MM.1S (cell line): ENCODE measurements around the gene PREP.

Experiments
- DNase-seq: peaks from one replicate; pipeline ENCODE4 v3.0.0-alpha.2; 2015
- H2AFZ ChIP-seq: fragments of 300-600 bp; sonication (generic); 2 replicates; pipeline ENCODE4 v1.6.0; 2016; ENCODE audit warnings: antibody characterized with exemption, low read length
- H3F3A ChIP-seq: fragments of 300-600 bp; sonication (generic); 2 replicates; pipeline ENCODE4 v1.6.1; 2016; ENCODE audit warnings: mild to moderate bottlenecking, antibody characterized with exemption, low read length, moderate library complexity, mixed read lengths; ENCODE audit not compliant: insufficient read depth
- H3K27ac ChIP-seq: fragments of 300-600 bp; sonication (generic); 2 replicates; pipeline ENCODE4 v1.5.1; 2016; ENCODE audit warnings: mild to moderate bottlenecking, low read length
- H3K27me3 ChIP-seq: fragments of 300-600 bp; sonication (generic); replicated peaks from 2 replicates; pipeline ENCODE4 v1.6.0; 2016; ENCODE audit warnings: low read length; ENCODE audit not compliant: insufficient read depth
- H3K36me3 ChIP-seq: fragments of 300-600 bp; sonication (generic); replicated peaks from 2 replicates; pipeline ENCODE4 v1.6.1; 2016; ENCODE audit warnings: mild to moderate bottlenecking, low read length, mixed read lengths; ENCODE audit not compliant: insufficient read depth
- H3K4me1 ChIP-seq: fragments of 300-600 bp; sonication (generic); 2 replicates; pipeline ENCODE4 v1.6.1; 2016; ENCODE audit warnings: low read length, mixed read lengths
- H3K4me2 ChIP-seq: fragments of 300-600 bp; sonication (generic); 2 replicates; pipeline ENCODE4 v1.6.0; 2016; ENCODE audit warnings: low read depth, low read length
- H3K4me3 ChIP-seq: fragments of 300-600 bp; sonication (generic); 2 replicates; pipeline ENCODE4 v1.5.1; 2016; ENCODE audit warnings: low read length, mixed read lengths
- H3K79me2 ChIP-seq: fragments of 300-600 bp; sonication (generic); 2 replicates; pipeline ENCODE4 v1.6.1; 2016; ENCODE audit warnings: mixed run types, low read length, mixed read lengths
- H3K9ac ChIP-seq: fragments of 300-600 bp; sonication (generic); 2 replicates; pipeline ENCODE4 v1.6.1; 2016; ENCODE audit warnings: low read length, mixed read lengths
- H3K9me2 ChIP-seq: fragments of 300-600 bp; sonication (generic); replicated peaks from 2 replicates; pipeline ENCODE4 v1.6.1; 2016; ENCODE audit warnings: mild to moderate bottlenecking, low read length, mixed read lengths; ENCODE audit not compliant: insufficient read depth
- H3K9me3 ChIP-seq: fragments of 300-600 bp; sonication (generic); replicated peaks from 2 replicates; pipeline ENCODE4 v1.6.1; 2016; ENCODE audit warnings: mild to moderate bottlenecking, low read length, mixed read lengths; ENCODE audit not compliant: insufficient read depth
- H4K20me1 ChIP-seq: fragments of 300-600 bp; sonication (generic); 2 replicates; pipeline ENCODE4 v1.6.1; 2016; ENCODE audit warnings: mild to moderate bottlenecking, low read length, moderate library complexity, mixed read lengths; ENCODE audit not compliant: insufficient read depth
- CTCF ChIP-seq: fragments of 300-600 bp; sonication (generic); IDR thresholded peaks from 2 replicates; pipeline ENCODE4 v1.5.1; 2016; ENCODE audit warnings: antibody characterized with exemption, low read length, mixed read lengths
- EZH2 ChIP-seq: fragments of 300-600 bp; sonication (generic); optimal IDR thresholded peaks from 2 replicates; pipeline ENCODE3; 2017; ENCODE audit warnings: low read depth, mild to moderate bottlenecking, antibody characterized with exemption, low read length, mixed read lengths
- EZH2phosphoT487 ChIP-seq: fragments of 300-600 bp; sonication (generic); IDR thresholded peaks from 2 replicates; pipeline ENCODE4 v1.6.1; 2018; ENCODE audit warnings: antibody characterized with exemption, low read length

Gene PREP

DNA sequence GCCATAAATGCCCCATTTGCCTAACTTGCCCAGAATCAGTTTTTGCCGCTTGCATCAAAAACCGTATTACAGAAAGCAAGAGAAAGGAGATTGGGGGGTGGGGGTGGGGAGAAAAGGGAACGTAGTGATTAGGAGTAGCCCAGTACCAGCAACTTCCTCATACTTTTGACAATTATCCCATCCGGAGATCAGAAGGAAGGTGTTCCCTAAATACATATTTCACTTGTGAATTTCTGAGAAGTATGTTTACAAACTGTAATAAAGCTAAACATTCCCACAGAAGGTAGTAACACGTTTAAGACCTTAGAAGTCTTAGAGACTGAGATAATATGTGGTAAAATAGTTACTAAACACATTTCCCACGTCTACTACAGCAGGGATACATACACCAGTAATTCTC, 14.5 kb downstream of the PREP start:
- Histone ChIP-seq H3K27ac (no peak overlapping the region), H3K4me2 (no peak overlapping the region), H3K36me3 (no peaks in the 10 kb centered on the region), H3K79me2 (peaks cover 4% of the 10 kb centered on the region; the same call in 1 of the 2 replicates), H3K4me3 (no peak overlapping the region), H3K4me1 (no peaks in the 10 kb centered on the region), H3K9ac (no peak overlapping the region), H2AFZ (no peak overlapping the region), H3F3A (no peaks in the 10 kb centered on the region), H3K9me3 (no peaks in the 10 kb centered on the region), H3K27me3 (no peaks in the 10 kb centered on the region), H3K9me2 (no peaks in the 10 kb centered on the region), H4K20me1 (no peaks in the 10 kb centered on the region)
- DNase-seq = no peak
- TF ChIP-seq EZH2 = no peak
- TF ChIP-seq EZH2phosphoT487 = no peak
- TF ChIP-seq CTCF = no peak

DNA sequence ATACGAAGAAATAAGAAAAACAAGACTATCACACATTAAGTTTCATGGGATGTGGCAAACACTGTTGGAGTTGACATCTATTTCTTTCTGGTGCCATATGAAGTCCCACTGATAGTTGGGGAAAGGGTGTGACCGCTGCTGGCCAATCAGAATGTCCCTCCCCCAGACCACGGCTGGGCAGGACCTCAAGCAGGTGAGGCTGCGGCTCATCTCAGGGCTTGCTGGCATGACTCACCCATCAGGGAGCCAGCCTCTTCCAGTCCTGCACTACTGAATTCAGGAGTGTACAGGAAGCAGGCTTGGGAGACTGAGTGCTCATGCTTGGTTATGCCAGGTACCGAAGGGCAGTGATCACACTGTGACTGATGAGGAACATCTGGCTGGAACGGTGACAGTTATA, 18.9 kb downstream of the PREP start:
- Histone ChIP-seq H3K27me3 (no peaks in the 10 kb centered on the region), H3K9me2 (no peaks in the 10 kb centered on the region), H3F3A (no peaks in the 10 kb centered on the region), H3K9me3 (no peaks in the 10 kb centered on the region), H3K4me3 (no peak overlapping the region), H3K4me1 (no peaks in the 10 kb centered on the region), H3K4me2 (no peak overlapping the region), H4K20me1 (no peaks in the 10 kb centered on the region), H3K27ac (no peak overlapping the region), H3K79me2 (peaks cover 4% of the 10 kb centered on the region; the same call in 1 of the 2 replicates), H3K36me3 (no peaks in the 10 kb centered on the region), H2AFZ (no peak overlapping the region), H3K9ac (no peak overlapping the region)
- TF ChIP-seq EZH2phosphoT487 (no peak), CTCF (no peak), EZH2 (no peak)
- DNase-seq = no peak

- no peak overlapping the region for H3K27ac ChIP-seq
- no peaks in the 10 kb centered on the region for H4K20me1 ChIP-seq
- H3K9ac ChIP-seq = no peak overlapping the region
- no peak overlapping the region for H3K4me3 ChIP-seq
- TF ChIP-seq EZH2 (no peak), EZH2phosphoT487 (no peak), CTCF (no peak)
- no peak for DNase-seq
- H2AFZ ChIP-seq = no peak overlapping the region
- H3K4me1 ChIP-seq = no peaks in the 10 kb centered on the region
- no peaks in the 10 kb centered on the region for H3K9me3 ChIP-seq
- H3K4me2 ChIP-seq = no peak overlapping the region
- H3K79me2 ChIP-seq = peaks cover 4% of the 10 kb centered on the region; the same call in 1 of the 2 replicates
- H3K36me3 ChIP-seq = no peaks in the 10 kb centered on the region
- H3K9me2 ChIP-seq = no peaks in the 10 kb centered on the region
- H3F3A ChIP-seq = no peaks in the 10 kb centered on the region
- no peaks in the 10 kb centered on the region for H3K27me3 ChIP-seq
Measured at GRCh38 chr6:105382958-105383357, 19.9 kb downstream of the PREP start.
